Esophagus muscularis mucosa (tissue), 4 donors: Measurements from ENCODE around the gene ABHD8. TPM values are rescaled to one million over a fixed set of nuclear protein-coding genes. Genes with fewer than 3 reads are reported as not detected.

Experiments
- DNase-seq: peaks from one replicate; pipeline ENCODE4 v3.0.0-alpha.2; 2017; ENCODE audit errors: extremely low spot score
- H3K27ac ChIP-seq, 4 donors: fragments of 200-600 bp; sonication (generic); replicated peaks in 1 of 4; 1 replicate in 3 of 4; 2 replicates in 1 of 4; pipeline ENCODE4 v1.5.1; 2016 to 2019; ENCODE audit warnings: mild to moderate bottlenecking in 1 of 4
- H3K27me3 ChIP-seq, 4 donors: fragments of 200-600 bp; sonication (generic); one replicate each; pipeline versions ENCODE4 v1.5.1 to v1.6.0; 2016 to 2019
- H3K36me3 ChIP-seq, 4 donors: fragments of 200-600 bp; sonication (generic); one replicate each; pipeline ENCODE4 v1.5.1; 2016 to 2019
- H3K4me1 ChIP-seq, 4 donors: fragments of 200-600 bp; sonication (generic); one replicate each; pipeline ENCODE4 v1.5.1; 2016 to 2019
- H3K4me3 ChIP-seq, 4 donors: fragments of 200-600 bp; sonication (generic); 1 replicate in 2 of 4; 2 replicates in 2 of 4; pipeline ENCODE4 v1.5.1; 2016 to 2019; ENCODE audit warnings: mild to moderate bottlenecking in 4 of 4, moderate library complexity in 1 of 4
- H3K9me3 ChIP-seq, 4 donors: fragments of 200-600 bp; sonication (generic); 1 replicate in 3 of 4; 2 replicates in 1 of 4; pipeline ENCODE4 v1.5.1; 2016 to 2019
- CTCF ChIP-seq, 3 experiments: fragments of 200-600 bp in 2 of 3; fragments of 450-650 bp in 1 of 3; sonication (generic) in 2 of 3; IDR thresholded peaks; one replicate each; pipeline ENCODE4 v1.5.1; 2017 to 2019; ENCODE audit warnings: antibody characterized with exemption in 3 of 3, mild to moderate bottlenecking in 2 of 3, moderate library complexity in 1 of 3
- EP300 ChIP-seq: sonication (generic); formaldehyde crosslinking; IDR thresholded peaks from one replicate; pipeline ENCODE4 v1.6.1; 2017; ENCODE audit warnings: antibody characterized with exemption
- POLR2A ChIP-seq: fragments of 450-650 bp; IDR thresholded peaks from one replicate; pipeline ENCODE4 v1.6.1; 2017; ENCODE audit warnings: antibody characterized with exemption, moderate library complexity, mild to moderate bottlenecking, low read depth
- POLR2AphosphoS5 ChIP-seq, 2 donors: sonication (generic); formaldehyde crosslinking; IDR thresholded peaks; one replicate each; pipeline ENCODE4 v1.6.1; 2017; ENCODE audit warnings: antibody characterized with exemption in 2 of 2
- WGBS: methylation state at CpG from one replicate; pipeline ENCODE4 v1.1.5; 2018; 5-methylcytosine and 5-hydroxymethylcytosine counted together
- intact Hi-C: fragments of 100-400 bp; cut with DNase I; formaldehyde crosslinking; loops from one replicate; pipeline ENCODE4 v1.15.1; 2023
- total RNA-seq, 4 donors: library from RNA; depleted of rRNA; stranded (reverse); fragments of >200 nt; gene quantifications; one replicate each; pipeline versions ENCODE4 v1.1.0 to v1.2.1, GENCODE V29; 2016

The ABHD8 gene
- total RNA-seq, 4 donors from 2014 or later, result 14.7 to 35.4 (median 28.1) TPM

GRCh38 chr19:17322854-17323253, 19.6 kb upstream of the ABHD8 start:
- peaks cover 3 to 48% (median 41%) of the 10 kb centered on the region in 4 donors for H3K4me1 ChIP-seq
- no peak overlapping the region for H3K4me3 ChIP-seq
- no peak for DNase-seq
- 73% methylated on average over 9 of the region's 10 CpGs for WGBS
- H3K27me3 ChIP-seq, result no peaks in the 10 kb centered on the region
- H3K9me3 ChIP-seq, result no peaks in the 10 kb centered on the region
- no peak overlapping the region for H3K27ac ChIP-seq
- H3K36me3 ChIP-seq, result peaks cover 23 to 64% (median 47%) of the 10 kb centered on the region in 4 donors
- TF ChIP-seq POLR2AphosphoS5 (IDR thresholded peaks at IDR 0.05) (no peak), POLR2A (no peak)
- intact Hi-C loops, result no loop called here

DNA sequence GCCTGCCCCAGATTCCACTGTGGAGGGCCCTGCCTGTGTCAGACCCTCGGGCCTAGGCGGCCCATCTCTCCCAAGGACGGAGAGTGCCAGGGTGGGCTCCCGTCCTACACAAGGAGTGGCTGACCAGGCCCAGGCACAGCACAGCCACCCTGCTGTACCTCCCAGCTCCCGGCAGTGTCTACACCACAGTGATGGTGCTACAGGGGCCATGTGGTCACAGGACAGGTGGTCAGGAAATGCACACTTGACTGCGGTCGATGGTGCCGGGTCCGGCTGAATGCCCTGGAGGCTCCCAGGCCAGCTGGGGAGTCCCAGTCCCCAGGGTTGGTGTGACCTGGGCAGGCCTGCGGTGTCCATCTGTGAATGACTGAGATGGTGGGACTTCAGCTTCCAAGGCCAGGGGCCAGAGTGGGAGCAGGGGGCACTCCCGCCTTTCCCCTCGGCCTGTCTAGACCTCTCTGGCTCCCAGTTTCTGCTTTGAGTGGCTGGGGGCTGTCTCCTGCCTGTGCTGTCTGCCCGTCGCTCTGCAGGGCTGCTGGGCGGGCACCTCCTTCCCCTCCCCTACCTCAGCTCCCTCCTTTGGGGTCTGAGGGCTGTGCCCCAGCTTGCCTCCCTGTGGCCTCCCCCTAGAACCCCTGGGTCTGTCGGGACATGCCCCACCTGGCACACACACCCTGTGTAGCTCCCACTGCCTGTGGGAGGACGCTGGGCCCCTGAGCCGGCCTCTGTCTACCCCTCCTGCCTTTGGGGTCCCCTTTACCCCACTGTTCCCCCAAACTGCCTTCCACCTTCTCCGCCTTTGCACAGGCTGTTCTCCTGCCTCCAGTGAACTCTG, 18.6 kb upstream of the ABHD8 start:
- H3K27me3 ChIP-seq, result no peaks in the 10 kb centered on the region
- no peak for DNase-seq
- peaks cover 3 to 39% (median 32%) of the 10 kb centered on the region in 4 donors for H3K4me1 ChIP-seq
- TF ChIP-seq POLR2AphosphoS5 (IDR thresholded peaks at IDR 0.05) (no peak), POLR2A (no peak), EP300 (no peak), CTCF (IDR thresholded peaks at IDR 0.05) (no peak)
- intact Hi-C loops, result no loop called here
- H3K27ac ChIP-seq, result no peak overlapping the region
- H3K9me3 ChIP-seq, result no peaks in the 10 kb centered on the region
- peaks cover 27 to 68% (median 54%) of the 10 kb centered on the region in 4 donors for H3K36me3 ChIP-seq
- no peak overlapping the region for H3K4me3 ChIP-seq
- WGBS, result 79% methylated on average over 12 of the region's 19 CpGs

DNA sequence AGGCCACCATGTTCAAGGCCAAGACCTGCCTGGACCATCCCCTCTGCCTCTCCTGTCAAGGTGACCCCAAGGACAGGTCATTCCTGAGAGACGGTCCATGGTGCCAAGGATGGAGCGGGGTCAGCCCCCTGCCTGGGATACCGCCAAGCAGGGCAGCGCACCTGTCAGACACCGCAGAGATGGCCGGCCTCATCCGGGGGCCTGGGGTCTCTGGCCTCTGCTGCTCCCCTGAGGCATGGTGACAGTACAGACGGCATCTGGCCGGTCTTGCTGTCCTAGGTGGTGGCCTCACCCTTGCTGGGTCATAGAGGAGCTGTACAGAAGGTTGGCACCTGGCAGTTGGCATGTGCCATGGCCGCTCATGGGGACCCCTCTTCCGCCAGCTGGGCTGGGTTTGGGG, 17.2 kb upstream of the ABHD8 start:
- no peaks in the 10 kb centered on the region for H3K9me3 ChIP-seq
- no peaks in the 10 kb centered on the region for H3K27me3 ChIP-seq
- no peak for TF ChIP-seq POLR2A
- no peak for TF ChIP-seq EP300
- no peak for TF ChIP-seq CTCF (IDR thresholded peaks at IDR 0.05)
- no peak for TF ChIP-seq POLR2AphosphoS5 (IDR thresholded peaks at IDR 0.05)
- H3K4me1 ChIP-seq, result peaks cover 0 to 25% (median 18%) of the 10 kb centered on the region in 4 donors
- DNase-seq, result no peak
- H3K36me3 ChIP-seq, result peaks cover 39 to 82% (median 68%) of the 10 kb centered on the region in 4 donors
- 97% methylated on average over 5 of the region's 11 CpGs for WGBS
- no peak overlapping the region for H3K27ac ChIP-seq
- no peak overlapping the region for H3K4me3 ChIP-seq
- intact Hi-C loops, result no loop called here

- 91% methylated on average over 40 of the region's 40 CpGs for WGBS
These were observed 16.4 kb upstream of the ABHD8 start for GRCh38 chr19:17319473-17320238.

More at GRCh38 chr19:17319473-17320238, 16.4 kb upstream of the ABHD8 start:
- DNase-seq, result no peak
- Histone ChIP-seq H3K27ac (no peak overlapping the region), H3K4me1 (peaks cover 0 to 18% (median 11%) of the 10 kb centered on the region in 4 donors), H3K36me3 (peaks cover 42 to 80% (median 67%) of the 10 kb centered on the region in 4 donors), H3K4me3 (no peak overlapping the region), H3K9me3 (no peaks in the 10 kb centered on the region), H3K27me3 (no peaks in the 10 kb centered on the region)
- intact Hi-C loops, result no loop called here
- TF ChIP-seq CTCF (IDR thresholded peaks at IDR 0.05) (no peak), EP300 (no peak), POLR2A (no peak), POLR2AphosphoS5 (IDR thresholded peaks at IDR 0.05) (no peak)
